Measurements from ENCODE around the gene CXorf49B. TPM values are rescaled to one million over a fixed set of nuclear protein-coding genes. Genes with fewer than 3 reads are reported as not detected.
"Not testable (repeated sequence)": the region's sequence is repeated elsewhere in the genome, so short reads cannot be mapped to it uniquely, and the experiment has no call there.

The CXorf49B gene
- total RNA-seq, result not detected

DNA sequence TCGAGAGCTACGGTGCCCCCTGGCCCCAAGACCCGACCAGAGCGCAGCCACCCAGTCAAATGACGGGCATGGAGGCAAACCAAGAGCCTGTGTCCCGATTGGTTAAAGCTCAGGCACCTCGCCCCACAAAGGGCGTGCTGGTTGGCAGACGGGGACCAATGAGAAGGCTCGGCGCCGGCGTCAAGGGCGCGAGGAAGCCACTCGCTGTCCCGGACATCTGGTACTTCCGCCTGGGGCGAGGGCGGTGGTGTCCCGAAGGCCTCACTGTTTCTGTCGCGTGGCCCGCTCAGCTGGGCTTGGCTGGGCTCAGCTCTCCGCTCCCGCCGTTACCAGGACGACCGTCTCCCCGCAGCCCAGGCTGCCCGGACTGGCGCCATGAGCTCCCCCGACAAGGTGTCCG, at the start of gene CXorf49B:
CXorf49B (plus strand) TSS at position 301 of the 400 bp plus-strand sequence; CDS start at position 376, 75 bp downstream.
- CTCF ChIA-PET; H3K4me3 Mint-ChIP-seq; H3K27ac Mint-ChIP-seq; H3K36me3 Mint-ChIP-seq (ENCODE audit: low read depth); ATAC-seq; POLR2A ChIA-PET; H3K4me1 Mint-ChIP-seq (ENCODE audit: low read depth); H3K9me3 Mint-ChIP-seq (ENCODE audit: insufficient read depth); H3K27me3 Mint-ChIP-seq (ENCODE audit: low read depth); DNase-seq: not testable (repeated sequence)

DNA sequence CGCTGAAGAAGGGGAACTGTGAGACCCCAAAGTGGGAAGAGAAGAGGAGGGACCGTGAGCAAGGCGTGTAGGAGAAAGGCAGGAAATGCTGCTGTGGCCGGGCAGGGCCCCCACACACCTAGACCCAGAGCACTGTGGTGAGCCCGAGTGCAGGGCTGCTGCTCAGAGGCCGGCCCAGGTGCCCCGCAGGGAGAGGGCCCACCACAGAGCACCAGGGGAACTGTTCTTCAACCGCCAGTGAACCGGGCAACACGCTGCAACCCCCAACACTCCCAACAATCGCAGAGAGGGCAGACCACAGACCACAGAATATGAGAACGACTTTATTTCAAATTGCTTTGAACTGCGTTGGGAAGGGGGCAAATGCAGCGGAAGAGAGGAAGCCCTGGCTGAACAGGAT, 49.1 kb upstream of the CXorf49B start:
- H3K4me1 Mint-ChIP-seq (ENCODE audit: low read depth); CTCF ChIA-PET; H3K36me3 Mint-ChIP-seq (ENCODE audit: low read depth); H3K27ac Mint-ChIP-seq; H3K27me3 Mint-ChIP-seq (ENCODE audit: low read depth); H3K4me3 Mint-ChIP-seq; POLR2A ChIA-PET; H3K9me3 Mint-ChIP-seq (ENCODE audit: insufficient read depth); DNase-seq: not testable (repeated sequence)
- ATAC-seq, result peak; percentile 39

- ATAC-seq; DNase-seq; H3K4me1 Mint-ChIP-seq (ENCODE audit: low read depth); POLR2A ChIA-PET; CTCF ChIA-PET; H3K4me3 Mint-ChIP-seq; H3K9me3 Mint-ChIP-seq (ENCODE audit: insufficient read depth); H3K27me3 Mint-ChIP-seq (ENCODE audit: low read depth); H3K27ac Mint-ChIP-seq; H3K36me3 Mint-ChIP-seq (ENCODE audit: low read depth): not testable (repeated sequence)
Measured at GRCh38 chrX:71715551-71715950, 47.6 kb upstream of the CXorf49B start.

DNA sequence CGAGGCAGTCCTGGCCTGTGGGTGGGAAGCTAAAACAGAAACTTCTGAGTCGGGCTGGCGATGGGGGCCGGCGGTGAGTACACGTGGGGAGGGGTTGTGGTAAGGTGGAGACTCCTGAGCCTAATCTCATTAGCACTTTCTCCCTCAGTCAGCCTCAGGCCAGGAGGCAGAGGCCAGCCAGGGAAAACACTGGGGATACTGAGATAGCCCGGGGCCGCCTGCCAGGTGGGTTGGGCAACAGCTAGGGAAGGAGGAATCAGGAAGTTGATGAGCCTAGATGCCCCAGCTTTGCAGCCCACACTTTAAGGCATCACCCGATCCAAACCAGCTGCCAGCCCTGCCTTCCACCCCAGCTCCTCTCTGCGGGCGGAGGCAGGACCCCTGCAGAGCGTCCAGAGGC, 46.8 kb upstream of the CXorf49B start:
- H3K9me3 Mint-ChIP-seq (ENCODE audit: insufficient read depth); H3K27ac Mint-ChIP-seq; H3K4me1 Mint-ChIP-seq (ENCODE audit: low read depth); POLR2A ChIA-PET; H3K36me3 Mint-ChIP-seq (ENCODE audit: low read depth); H3K4me3 Mint-ChIP-seq; CTCF ChIA-PET; H3K27me3 Mint-ChIP-seq (ENCODE audit: low read depth); ATAC-seq; DNase-seq: not testable (repeated sequence)

GRCh38 chrX:71718185-71718584, 45.0 kb upstream of the CXorf49B start, which contains the start of gene CXorf49:
CXorf49 (minus strand) TSS chrX:71718285; CDS start chrX:71718151, 134 bp downstream.
- DNase-seq; H3K4me3 Mint-ChIP-seq; ATAC-seq; H3K27me3 Mint-ChIP-seq (ENCODE audit: low read depth); H3K36me3 Mint-ChIP-seq (ENCODE audit: low read depth); H3K27ac Mint-ChIP-seq; H3K4me1 Mint-ChIP-seq (ENCODE audit: low read depth); H3K9me3 Mint-ChIP-seq (ENCODE audit: insufficient read depth); CTCF ChIA-PET; POLR2A ChIA-PET: not testable (repeated sequence)

GRCh38 chrX:71719195-71719594, 44.0 kb upstream of the CXorf49B start:
- H3K4me1 Mint-ChIP-seq (ENCODE audit: low read depth); ATAC-seq; H3K27me3 Mint-ChIP-seq (ENCODE audit: low read depth); H3K36me3 Mint-ChIP-seq (ENCODE audit: low read depth); POLR2A ChIA-PET; H3K9me3 Mint-ChIP-seq (ENCODE audit: insufficient read depth); CTCF ChIA-PET; DNase-seq; H3K27ac Mint-ChIP-seq; H3K4me3 Mint-ChIP-seq: not testable (repeated sequence)

GRCh38 chrX:71720289-71720886, 42.8 kb upstream of the CXorf49B start:
- H3K4me1 Mint-ChIP-seq (ENCODE audit: low read depth); H3K27ac Mint-ChIP-seq; H3K27me3 Mint-ChIP-seq (ENCODE audit: low read depth); H3K9me3 Mint-ChIP-seq (ENCODE audit: insufficient read depth); ATAC-seq; H3K4me3 Mint-ChIP-seq; H3K36me3 Mint-ChIP-seq (ENCODE audit: low read depth); CTCF ChIA-PET; DNase-seq; POLR2A ChIA-PET: not testable (repeated sequence)

DNA sequence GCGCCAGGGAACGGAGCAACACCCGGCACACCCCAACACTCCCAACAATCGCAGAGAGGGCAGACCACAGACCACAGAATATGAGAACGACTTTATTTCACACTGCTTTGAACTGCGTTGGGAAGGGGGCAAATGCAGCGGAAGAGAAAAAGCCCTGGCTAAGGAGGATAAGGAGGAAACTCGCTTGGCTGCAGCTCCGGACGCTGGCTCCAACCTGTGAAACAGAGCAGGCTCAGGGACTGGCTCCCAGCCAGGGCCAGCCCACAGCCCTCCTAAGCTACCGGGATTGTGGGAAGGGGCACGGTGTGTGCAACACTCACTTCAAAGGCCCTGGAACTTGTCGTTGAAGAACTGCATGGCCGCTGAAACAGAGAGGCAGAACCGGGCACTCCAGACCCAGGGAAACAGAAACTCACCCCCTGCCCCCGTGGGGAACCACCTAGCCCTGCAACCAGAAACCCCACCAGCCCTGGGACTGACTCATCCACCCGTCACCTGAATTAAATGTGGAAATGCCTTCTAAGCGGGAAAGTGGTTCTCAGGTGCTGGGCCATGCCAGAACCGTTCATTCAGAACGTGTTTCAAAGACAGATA, 2.4 kb upstream of the CXorf49B start:
- H3K27ac Mint-ChIP-seq, ATAC-seq, CTCF ChIA-PET: not testable (repeated sequence)

GRCh38 chrX:71764832-71765231, 1.7 kb downstream of the CXorf49B start:
- H3K27me3 Mint-ChIP-seq (ENCODE audit: low read depth); H3K4me1 Mint-ChIP-seq (ENCODE audit: low read depth); H3K27ac Mint-ChIP-seq; POLR2A ChIA-PET; ATAC-seq; H3K9me3 Mint-ChIP-seq (ENCODE audit: insufficient read depth); H3K36me3 Mint-ChIP-seq (ENCODE audit: low read depth); DNase-seq; H3K4me3 Mint-ChIP-seq; CTCF ChIA-PET: not testable (repeated sequence)

More for the DNA sequence above, 2.4 kb upstream of the CXorf49B start:
- POLR2A ChIA-PET; H3K36me3 Mint-ChIP-seq (ENCODE audit: low read depth); H3K4me1 Mint-ChIP-seq (ENCODE audit: low read depth); DNase-seq; H3K27me3 Mint-ChIP-seq (ENCODE audit: low read depth); H3K4me3 Mint-ChIP-seq; H3K9me3 Mint-ChIP-seq (ENCODE audit: insufficient read depth): not testable (repeated sequence)

DNA sequence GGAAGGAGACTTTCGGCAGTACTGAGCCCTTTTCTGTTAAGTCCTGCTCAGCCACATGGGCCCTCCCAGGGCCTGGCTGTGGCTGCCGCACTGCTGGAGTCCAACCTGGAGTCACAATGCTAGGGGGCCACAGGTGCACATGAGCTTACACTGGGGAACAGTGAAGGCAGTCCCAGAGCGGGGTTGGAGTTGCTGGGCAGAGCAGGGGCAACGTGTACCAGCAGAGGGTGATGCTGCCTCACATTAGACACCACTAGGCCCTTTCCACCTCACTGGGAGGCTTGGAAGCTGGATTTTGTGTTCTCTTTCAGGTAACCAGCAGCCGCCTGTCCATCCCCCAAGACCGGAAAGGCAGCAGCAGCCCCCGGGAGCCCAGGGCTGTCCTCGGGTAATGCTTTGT, 2.5 kb downstream of the CXorf49B start:
- ATAC-seq; H3K36me3 Mint-ChIP-seq (ENCODE audit: low read depth); H3K9me3 Mint-ChIP-seq (ENCODE audit: insufficient read depth); H3K4me1 Mint-ChIP-seq (ENCODE audit: low read depth); H3K4me3 Mint-ChIP-seq; CTCF ChIA-PET; H3K27me3 Mint-ChIP-seq (ENCODE audit: low read depth); DNase-seq; H3K27ac Mint-ChIP-seq; POLR2A ChIA-PET: not testable (repeated sequence)

DNA sequence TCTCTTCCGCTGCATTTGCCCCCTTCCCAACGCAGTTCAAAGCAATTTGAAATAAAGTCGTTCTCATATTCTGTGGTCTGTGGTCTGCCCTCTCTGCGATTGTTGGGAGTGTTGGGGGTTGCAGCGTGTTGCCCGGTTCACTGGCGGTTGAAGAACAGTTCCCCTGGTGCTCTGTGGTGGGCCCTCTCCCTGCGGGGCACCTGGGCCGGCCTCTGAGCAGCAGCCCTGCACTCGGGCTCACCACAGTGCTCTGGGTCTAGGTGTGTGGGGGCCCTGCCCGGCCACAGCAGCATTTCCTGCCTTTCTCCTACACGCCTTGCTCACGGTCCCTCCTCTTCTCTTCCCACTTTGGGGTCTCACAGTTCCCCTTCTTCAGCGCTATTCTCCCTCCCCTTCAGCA, 4.0 kb downstream of the CXorf49B start:
- POLR2A ChIA-PET; H3K4me3 Mint-ChIP-seq; H3K9me3 Mint-ChIP-seq (ENCODE audit: insufficient read depth); CTCF ChIA-PET; DNase-seq; H3K4me1 Mint-ChIP-seq (ENCODE audit: low read depth); H3K27me3 Mint-ChIP-seq (ENCODE audit: low read depth); H3K27ac Mint-ChIP-seq; H3K36me3 Mint-ChIP-seq (ENCODE audit: low read depth): not testable (repeated sequence)
- peak; percentile 58 for ATAC-seq

GRCh38 chrX:71778322-71778721, 15.2 kb downstream of the CXorf49B start:
- DNase-seq; H3K27ac Mint-ChIP-seq; ATAC-seq; H3K36me3 Mint-ChIP-seq (ENCODE audit: low read depth); H3K9me3 Mint-ChIP-seq (ENCODE audit: insufficient read depth); POLR2A ChIA-PET; H3K4me3 Mint-ChIP-seq; CTCF ChIA-PET; H3K4me1 Mint-ChIP-seq (ENCODE audit: low read depth); H3K27me3 Mint-ChIP-seq (ENCODE audit: low read depth): not testable (repeated sequence)
